GM19372 (cell line): ENCODE measurements around the gene CABCOCO1.

Source experiments
- ATAC-seq: cut with Tn5 transposase; IDR thresholded peaks from one replicate; pipeline ENCODE4 v1.9.1; 2021; ENCODE audit warnings: mild to moderate bottlenecking, low read depth, moderate library complexity; ENCODE audit not compliant: unreplicated experiment

The CABCOCO1 gene, protein sequence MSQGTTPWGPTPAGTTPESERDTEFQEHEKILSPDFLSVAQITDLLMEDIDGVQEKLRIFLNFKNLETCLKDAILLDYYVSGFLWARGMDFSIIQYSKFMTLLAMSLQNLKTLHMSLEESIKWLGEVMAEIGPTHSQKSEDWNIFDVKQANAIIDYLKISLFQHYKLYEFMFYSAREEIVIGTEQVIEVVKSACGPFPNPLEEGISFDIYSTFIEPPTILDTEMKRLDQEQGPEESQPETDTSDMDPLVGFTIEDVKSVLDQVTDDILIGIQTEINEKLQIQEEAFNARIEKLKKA

GRCh38 chr10:61662794-61663259 lies at the start of gene CABCOCO1:
Gene CABCOCO1 (plus strand): TSS chr10:61662929. CDS start chr10:61662973, 44 bp downstream.
- no peak for ATAC-seq

DNA sequence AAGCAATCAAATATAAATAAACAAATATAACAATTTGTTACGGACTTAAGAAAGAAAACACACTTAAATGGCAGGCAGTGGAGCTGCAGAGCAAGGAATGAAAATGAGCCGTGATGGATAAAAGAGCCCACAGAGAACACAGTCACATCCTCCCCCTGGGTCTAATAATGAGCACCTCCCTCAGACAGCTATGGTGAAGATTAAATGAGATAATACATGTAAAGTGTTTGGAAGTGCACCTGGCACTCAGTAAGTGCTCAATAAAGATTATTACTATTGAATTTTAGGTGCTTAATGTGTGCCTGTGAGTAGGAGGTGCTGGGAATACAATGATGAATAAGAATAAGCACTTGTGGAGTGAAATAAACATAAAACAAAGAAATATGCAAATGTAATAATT lies 49.1 kb upstream of the CABCOCO1 start:
- ATAC-seq = no peak

- no peak for ATAC-seq
Observed at GRCh38 chr10:61616611-61617010, 46.1 kb upstream of the CABCOCO1 start.

DNA sequence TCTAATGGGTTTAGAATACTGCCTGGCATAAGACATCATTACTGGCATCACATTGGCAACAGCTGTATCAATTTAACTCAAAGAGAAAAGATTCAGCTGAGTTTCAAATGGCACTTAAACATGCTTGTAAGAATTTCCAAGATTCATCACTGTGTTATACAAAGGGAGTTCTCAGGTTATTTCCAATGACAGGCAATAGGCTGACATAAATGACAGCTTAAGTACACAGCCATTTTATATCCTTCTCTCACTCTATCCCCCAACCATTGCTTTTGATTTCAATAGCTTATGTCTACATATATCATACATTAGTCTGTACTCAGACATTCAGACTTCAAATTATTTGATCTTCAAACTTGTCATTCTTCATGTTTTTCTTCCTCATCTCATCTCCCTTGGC lies 45.5 kb upstream of the CABCOCO1 start:
- ATAC-seq = no peak

GRCh38 chr10:61617586-61617985 lies 45.1 kb upstream of the CABCOCO1 start:
- ATAC-seq = no peak

GRCh38 chr10:61618388-61618961 lies 44.3 kb upstream of the CABCOCO1 start:
- ATAC-seq = no peak

DNA sequence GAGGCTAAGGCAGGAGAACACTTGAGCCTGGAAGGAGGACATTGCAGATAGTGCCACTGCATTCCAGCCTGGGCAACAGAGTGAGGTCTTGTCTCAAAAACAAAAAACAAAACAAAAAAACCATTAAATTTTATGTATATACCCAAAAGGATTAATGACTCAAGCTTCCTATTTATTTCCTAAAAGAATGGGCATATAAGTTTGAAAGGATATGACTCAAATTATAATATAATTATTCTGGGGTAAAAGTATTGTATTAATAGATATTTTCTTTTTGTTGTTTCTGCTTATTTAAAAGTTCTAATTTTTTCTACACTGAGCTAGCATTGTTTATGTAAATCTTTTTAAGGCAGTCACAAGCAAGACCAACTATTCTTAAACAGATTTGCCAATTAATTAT lies 42.2 kb upstream of the CABCOCO1 start:
- ATAC-seq = no peak

- ATAC-seq = no peak
Observed at GRCh38 chr10:61621605-61622051, 41.1 kb upstream of the CABCOCO1 start.

DNA sequence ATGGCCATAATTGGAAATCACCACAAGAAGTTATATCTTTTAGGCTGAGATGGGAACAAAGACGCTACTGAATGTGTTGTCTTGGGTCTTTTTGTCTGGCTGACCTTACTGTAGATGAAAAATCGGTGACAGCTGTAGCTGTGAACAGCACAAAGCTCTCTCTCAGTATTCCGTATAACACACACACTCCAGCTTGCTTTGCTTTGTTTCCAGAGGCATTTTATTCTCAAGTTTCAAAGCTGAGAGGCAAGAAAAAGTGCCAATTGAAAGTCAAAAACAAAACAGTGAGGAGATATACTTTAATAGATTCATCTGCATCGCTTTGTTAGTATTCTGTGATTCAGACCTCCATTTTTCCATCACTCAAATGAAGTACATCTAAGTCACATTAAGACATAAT lies 39.6 kb upstream of the CABCOCO1 start:
- no peak for ATAC-seq

DNA sequence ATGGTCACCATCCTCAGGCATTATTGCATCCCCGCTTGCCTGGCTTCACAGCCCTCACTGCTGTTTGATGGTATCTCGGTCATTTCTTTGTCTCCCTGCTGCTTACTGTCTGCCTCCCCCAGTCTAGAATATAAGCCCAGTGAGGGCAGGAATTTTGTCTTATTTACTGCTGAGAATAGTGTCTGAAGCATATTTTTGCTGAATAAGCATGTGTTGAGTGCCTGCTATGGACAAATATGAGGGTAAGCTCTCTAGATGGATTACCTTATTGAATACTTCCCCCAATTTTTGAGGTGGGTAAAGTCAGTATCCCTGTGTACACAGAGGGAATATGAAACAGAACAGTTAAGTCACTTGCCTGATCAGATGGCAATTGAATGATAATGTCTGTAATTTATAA lies 36.5 kb upstream of the CABCOCO1 start:
- ATAC-seq = no peak

- ATAC-seq = no peak
Observed at GRCh38 chr10:61627266-61627665, 35.5 kb upstream of the CABCOCO1 start.

GRCh38 chr10:61628151-61628874 lies 34.4 kb upstream of the CABCOCO1 start:
- ATAC-seq = no peak

- no peak for ATAC-seq
Observed at GRCh38 chr10:61628875-61629513, 33.7 kb upstream of the CABCOCO1 start.

DNA sequence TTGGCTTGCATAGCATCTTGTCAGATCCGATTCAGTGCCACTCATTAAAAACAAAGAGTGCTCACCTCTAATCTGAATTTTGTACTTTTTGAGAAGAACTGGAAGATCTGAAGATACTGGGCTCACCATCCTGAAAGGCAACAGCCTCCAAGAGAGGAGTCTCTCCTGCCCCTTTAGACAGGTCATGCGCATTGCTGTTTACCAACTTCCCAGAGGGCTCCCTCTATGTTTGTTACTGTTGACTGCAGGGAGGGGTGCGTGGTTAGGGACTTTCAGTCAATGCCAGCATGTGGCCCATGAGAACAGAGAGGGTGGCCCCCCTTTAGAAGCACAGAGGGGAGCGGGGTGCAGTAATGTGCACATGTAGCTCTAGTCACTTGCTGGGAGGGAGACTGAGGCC lies 33.2 kb upstream of the CABCOCO1 start:
- no peak for ATAC-seq

- no peak for ATAC-seq
Observed at GRCh38 chr10:61632057-61632670, 30.6 kb upstream of the CABCOCO1 start.

GRCh38 chr10:61633665-61634064 lies 29.1 kb upstream of the CABCOCO1 start:
- no peak for ATAC-seq

- ATAC-seq = no peak
Observed at GRCh38 chr10:61634746-61635145, 28.0 kb upstream of the CABCOCO1 start.

GRCh38 chr10:61635471-61635870 lies 27.3 kb upstream of the CABCOCO1 start:
- ATAC-seq = no peak

- no peak for ATAC-seq
Observed at GRCh38 chr10:61635932-61636331, 26.8 kb upstream of the CABCOCO1 start.

- no peak for ATAC-seq
Observed at GRCh38 chr10:61639952-61640351, 22.8 kb upstream of the CABCOCO1 start.

- ATAC-seq = no peak
Observed at GRCh38 chr10:61640856-61641255, 21.9 kb upstream of the CABCOCO1 start.
